Type B pancreatic cell (in vitro differentiated cells): ENCODE data around the gene POLRMT. TPM values are rescaled to one million over a fixed set of nuclear protein-coding genes. Genes with fewer than 3 reads are reported as not detected.
"Not testable (repeated sequence)": the region's sequence is repeated elsewhere in the genome, so short reads cannot be mapped to it uniquely, and the experiment has no call there.

ENCODE experiments used
- DNase-seq: peaks from one replicate; pipeline ENCODE4 v3.0.0; 2021; ENCODE audit warnings: mixed read lengths; ENCODE audit not compliant: unreplicated experiment; ENCODE audit errors: extremely low spot score
- H3K27ac Mint-ChIP-seq: 2 replicates; pipeline ENCODE4 v1.8.0; 2021; ENCODE audit warnings: mild to moderate bottlenecking, mixed read lengths
- H3K27me3 Mint-ChIP-seq: 2 replicates; pipeline ENCODE4 v1.8.0; 2021; ENCODE audit warnings: mixed read lengths
- H3K36me3 Mint-ChIP-seq: 2 replicates; pipeline ENCODE4 v1.8.0; 2021; ENCODE audit warnings: mixed read lengths
- H3K4me1 Mint-ChIP-seq: one replicate; pipeline ENCODE4 v1.8.0; 2021; ENCODE audit warnings: mixed read lengths; ENCODE audit not compliant: unreplicated experiment
- H3K4me3 Mint-ChIP-seq: 2 replicates; pipeline ENCODE4 v1.8.0; 2021; ENCODE audit warnings: mild to moderate bottlenecking, mixed read lengths
- H3K9me3 Mint-ChIP-seq: 2 replicates; pipeline ENCODE4 v1.8.0; 2021; ENCODE audit warnings: mixed read lengths
- CTCF ChIP-seq: fragments of 200-600 bp; sonication (generic); conservative IDR thresholded peaks from 2 replicates; pipeline ENCODE4 v1.5.0; 2021; ENCODE audit warnings: antibody characterized with exemption, mild to moderate bottlenecking
- total RNA-seq: library from RNA; stranded (reverse); gene quantifications from 2 replicates; pipeline ENCODE4 v1.2.1, GENCODE V29; 2021; ENCODE audit warnings: low replicate concordance

Gene POLRMT
- total RNA-seq, 1 donor from 2014 or later: 59.8 TPM

GRCh38 chr19:633786-634639, 676 bp upstream of the POLRMT start:
- no peak for DNase-seq
- peak overlapping the region; percentile 96 for H3K4me3 Mint-ChIP-seq
- H3K27ac Mint-ChIP-seq: peak overlapping the region; percentile 91
- H3K9me3 Mint-ChIP-seq: no peaks in the 10 kb centered on the region
- peaks cover 2% of the 10 kb centered on the region for H3K36me3 Mint-ChIP-seq
- no peaks in the 10 kb centered on the region for H3K4me1 Mint-ChIP-seq
- H3K27me3 Mint-ChIP-seq: no peaks in the 10 kb centered on the region
- no peak for TF ChIP-seq CTCF

GRCh38 chr19:632579-633067, 714 bp downstream of the POLRMT start:
- no peaks in the 10 kb centered on the region for H3K4me1 Mint-ChIP-seq
- DNase-seq: no peak
- H3K36me3 Mint-ChIP-seq: peaks cover 4% of the 10 kb centered on the region
- no peaks in the 10 kb centered on the region for H3K27me3 Mint-ChIP-seq
- no peaks in the 10 kb centered on the region for H3K9me3 Mint-ChIP-seq
- TF ChIP-seq CTCF: no peak
- peak overlapping the region; percentile 83 for H3K27ac Mint-ChIP-seq
- peak overlapping the region; percentile 96 for H3K4me3 Mint-ChIP-seq

- TF ChIP-seq CTCF: no peak
- no peak for DNase-seq
- peaks cover 11% of the 10 kb centered on the region for H3K36me3 Mint-ChIP-seq
- no peak overlapping the region for H3K4me3 Mint-ChIP-seq
- no peak overlapping the region for H3K27ac Mint-ChIP-seq
- no peaks in the 10 kb centered on the region for H3K4me1 Mint-ChIP-seq
- H3K27me3 Mint-ChIP-seq: no peaks in the 10 kb centered on the region
- H3K9me3 Mint-ChIP-seq: no peaks in the 10 kb centered on the region
Measured at GRCh38 chr19:629961-630714, 3.2 kb downstream of the POLRMT start.

GRCh38 chr19:629515-629914, 3.8 kb downstream of the POLRMT start:
- not testable (repeated sequence) for H3K9me3 Mint-ChIP-seq, H3K4me1 Mint-ChIP-seq, DNase-seq, H3K4me3 Mint-ChIP-seq, H3K27ac Mint-ChIP-seq, H3K27me3 Mint-ChIP-seq
- H3K36me3 Mint-ChIP-seq: peaks cover 11% of the 10 kb centered on the region

GRCh38 chr19:628168-628567, 5.2 kb downstream of the POLRMT start:
- Mint-ChIP-seq H3K27ac (no peak overlapping the region), H3K4me3 (no peak overlapping the region), H3K36me3 (peaks cover 15% of the 10 kb centered on the region), H3K4me1 (no peaks in the 10 kb centered on the region), H3K27me3 (no peaks in the 10 kb centered on the region), H3K9me3 (no peaks in the 10 kb centered on the region)
- TF ChIP-seq CTCF: peak; percentile 63
- no peak for DNase-seq

GRCh38 chr19:626566-626965, 6.8 kb downstream of the POLRMT start:
- H3K9me3 Mint-ChIP-seq, H3K27me3 Mint-ChIP-seq, DNase-seq, H3K27ac Mint-ChIP-seq, H3K4me3 Mint-ChIP-seq, H3K4me1 Mint-ChIP-seq: not testable (repeated sequence)
- peaks cover 15% of the 10 kb centered on the region for H3K36me3 Mint-ChIP-seq
